Measurements from ENCODE around the gene PAK5. TPM values are rescaled to one million over a fixed set of nuclear protein-coding genes. Genes with fewer than 3 reads are reported as not detected.

Gene PAK5
- total RNA-seq, 1 donor from 2014 or later: 0.16 TPM

GRCh38 chr20:9503526-9504245, 335.2 kb downstream of the PAK5 start:
- peak; percentile 61 for DNase-seq (ENCODE audit: low read depth)
- no peaks in the 10 kb centered on the region for H4K20me1 ChIP-seq (ENCODE audit: insufficient read depth, low read length)
- H3K27me3 Mint-ChIP-seq (ENCODE audit: low read depth, unreplicated experiment): peaks cover 13% of the 10 kb centered on the region
- no peak for FAIRE-seq
- no peaks in the 10 kb centered on the region for H3K4me1 ChIP-seq (ENCODE audit: insufficient read depth, low read length)
- peaks cover 1% of the 10 kb centered on the region for H3K36me3 Mint-ChIP-seq (ENCODE audit: low read depth, unreplicated experiment)
- H3K4me1 Mint-ChIP-seq (ENCODE audit: low read depth, unreplicated experiment): no peaks in the 10 kb centered on the region
- H3K27me3 ChIP-seq (ENCODE audit: insufficient read depth, low read length): peaks cover 34% of the 10 kb centered on the region
- H3K36me3 ChIP-seq (ENCODE audit: insufficient read depth, low read length): no peaks in the 10 kb centered on the region
- no peak overlapping the region for H3K27ac ChIP-seq (ENCODE audit: low read depth, low read length)
- H3K9me3 ChIP-seq (ENCODE audit: insufficient read depth, low read depth, low read length): no peaks in the 10 kb centered on the region
- H3K79me2 ChIP-seq (ENCODE audit: insufficient read depth, low read length): no peaks in the 10 kb centered on the region
- H3K4me3 ChIP-seq (ENCODE audit: insufficient read depth, low read depth, low read length): no peak overlapping the region
- H3K9me3 Mint-ChIP-seq (ENCODE audit: unreplicated experiment): no peaks in the 10 kb centered on the region
- H3K27ac Mint-ChIP-seq (ENCODE audit: unreplicated experiment): no peak overlapping the region
- no peak for TF ChIP-seq EZH2 (IDR thresholded peaks at IDR 0.05; ENCODE audit: insufficient read depth, low read length)
- TF ChIP-seq CTCF (IDR thresholded peaks at IDR 0.05; ENCODE audit: insufficient read depth, low read depth, low read length): no peak
- peak overlapping the region; percentile 38 for H3K4me2 ChIP-seq (ENCODE audit: low read length)
- H3K9ac ChIP-seq (ENCODE audit: low read length): no peak overlapping the region
- no peak overlapping the region for H3K4me3 Mint-ChIP-seq (ENCODE audit: unreplicated experiment)
- no peak overlapping the region for H2AFZ ChIP-seq (ENCODE audit: low read depth, low read length)

- Histone ChIP-seq H3K36me3 (ENCODE audit: insufficient read depth, low read length) (no peaks in the 10 kb centered on the region), H3K9ac (ENCODE audit: low read length) (no peak overlapping the region), H3K9me3 (ENCODE audit: insufficient read depth, low read depth, low read length) (no peaks in the 10 kb centered on the region), H3K4me3 (ENCODE audit: insufficient read depth, low read depth, low read length) (no peak overlapping the region), H3K4me1 (ENCODE audit: insufficient read depth, low read length) (no peaks in the 10 kb centered on the region), H3K27ac (ENCODE audit: low read depth, low read length) (no peak overlapping the region), H3K27me3 (ENCODE audit: insufficient read depth, low read length) (peaks cover 13% of the 10 kb centered on the region), H3K4me2 (ENCODE audit: low read length) (no peak overlapping the region), H3K79me2 (ENCODE audit: insufficient read depth, low read length) (no peaks in the 10 kb centered on the region), H4K20me1 (ENCODE audit: insufficient read depth, low read length) (no peaks in the 10 kb centered on the region), H2AFZ (ENCODE audit: low read depth, low read length) (no peak overlapping the region)
- peaks cover 1% of the 10 kb centered on the region for H3K36me3 Mint-ChIP-seq (ENCODE audit: low read depth, unreplicated experiment)
- H3K27me3 Mint-ChIP-seq (ENCODE audit: low read depth, unreplicated experiment): peaks cover 13% of the 10 kb centered on the region
- no peak for DNase-seq (ENCODE audit: low read depth)
- H3K4me3 Mint-ChIP-seq (ENCODE audit: unreplicated experiment): no peak overlapping the region
- no peak for FAIRE-seq
- H3K27ac Mint-ChIP-seq (ENCODE audit: unreplicated experiment): no peak overlapping the region
- peaks cover 2% of the 10 kb centered on the region for H3K4me1 Mint-ChIP-seq (ENCODE audit: low read depth, unreplicated experiment)
- TF ChIP-seq EZH2 (IDR thresholded peaks at IDR 0.05; ENCODE audit: insufficient read depth, low read length): no peak
- TF ChIP-seq CTCF (IDR thresholded peaks at IDR 0.05; ENCODE audit: insufficient read depth, low read depth, low read length): no peak
- H3K9me3 Mint-ChIP-seq (ENCODE audit: unreplicated experiment): no peaks in the 10 kb centered on the region
These were observed 337.4 kb downstream of the PAK5 start for GRCh38 chr20:9501473-9501872.

DNA sequence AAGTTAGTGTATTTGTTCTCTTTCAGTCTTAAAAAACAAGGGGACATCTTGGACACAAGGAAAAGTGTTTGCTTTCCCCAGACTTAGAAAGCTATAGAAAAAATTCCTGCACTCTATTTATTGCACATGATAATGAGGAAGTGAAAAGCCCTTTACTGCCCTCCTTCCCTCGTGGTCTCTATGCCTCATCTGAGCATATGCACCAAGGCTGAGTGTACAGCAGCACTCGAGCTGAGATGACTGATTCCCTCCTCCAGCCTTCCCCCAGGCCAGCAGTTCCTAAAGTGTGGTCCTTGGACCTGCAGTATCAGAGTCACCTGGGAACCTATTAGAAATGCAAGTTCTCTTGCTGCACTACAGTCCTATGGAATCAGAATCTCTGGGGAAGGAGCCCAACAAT, 338.8 kb downstream of the PAK5 start:
- Mint-ChIP-seq H3K27ac (ENCODE audit: unreplicated experiment) (no peak overlapping the region), H3K27me3 (ENCODE audit: low read depth, unreplicated experiment) (peaks cover 12% of the 10 kb centered on the region), H3K9me3 (ENCODE audit: unreplicated experiment) (peaks cover 1% of the 10 kb centered on the region), H3K4me1 (ENCODE audit: low read depth, unreplicated experiment) (peaks cover 2% of the 10 kb centered on the region), H3K36me3 (ENCODE audit: low read depth, unreplicated experiment) (no peaks in the 10 kb centered on the region), H3K4me3 (ENCODE audit: unreplicated experiment) (no peak overlapping the region)
- H3K27me3 ChIP-seq (ENCODE audit: insufficient read depth, low read length): peaks cover under 1% of the 10 kb centered on the region
- TF ChIP-seq CTCF (IDR thresholded peaks at IDR 0.05; ENCODE audit: insufficient read depth, low read depth, low read length) (no peak), EZH2 (IDR thresholded peaks at IDR 0.05; ENCODE audit: insufficient read depth, low read length) (no peak)
- no peak overlapping the region for H3K4me3 ChIP-seq (ENCODE audit: insufficient read depth, low read depth, low read length)
- no peaks in the 10 kb centered on the region for H4K20me1 ChIP-seq (ENCODE audit: insufficient read depth, low read length)
- no peak overlapping the region for H3K27ac ChIP-seq (ENCODE audit: low read depth, low read length)
- H3K4me1 ChIP-seq (ENCODE audit: insufficient read depth, low read length): no peaks in the 10 kb centered on the region
- no peak overlapping the region for H3K9ac ChIP-seq (ENCODE audit: low read length)
- H2AFZ ChIP-seq (ENCODE audit: low read depth, low read length): no peak overlapping the region
- H3K79me2 ChIP-seq (ENCODE audit: insufficient read depth, low read length): no peaks in the 10 kb centered on the region
- FAIRE-seq (no peak), DNase-seq (ENCODE audit: low read depth) (no peak)
- no peaks in the 10 kb centered on the region for H3K9me3 ChIP-seq (ENCODE audit: insufficient read depth, low read depth, low read length)
- H3K36me3 ChIP-seq (ENCODE audit: insufficient read depth, low read length): no peaks in the 10 kb centered on the region
- H3K4me2 ChIP-seq (ENCODE audit: low read length): no peak overlapping the region
